ENCODE measurements around the gene RNF168.
A peak's percentile ranks its signal among the peaks of the same experiment; 100 is the strongest.
"Not testable (repeated sequence)": the region's sequence is repeated elsewhere in the genome, so short reads cannot be mapped to it uniquely, and the experiment has no call there.

Gene RNF168

GRCh38 chr3:196514350-196514716, 10.8 kb upstream of the RNF168 start:
- no peak for DNase-seq

GRCh38 chr3:196513697-196514349, 10.3 kb upstream of the RNF168 start:
- no peak for DNase-seq

DNA sequence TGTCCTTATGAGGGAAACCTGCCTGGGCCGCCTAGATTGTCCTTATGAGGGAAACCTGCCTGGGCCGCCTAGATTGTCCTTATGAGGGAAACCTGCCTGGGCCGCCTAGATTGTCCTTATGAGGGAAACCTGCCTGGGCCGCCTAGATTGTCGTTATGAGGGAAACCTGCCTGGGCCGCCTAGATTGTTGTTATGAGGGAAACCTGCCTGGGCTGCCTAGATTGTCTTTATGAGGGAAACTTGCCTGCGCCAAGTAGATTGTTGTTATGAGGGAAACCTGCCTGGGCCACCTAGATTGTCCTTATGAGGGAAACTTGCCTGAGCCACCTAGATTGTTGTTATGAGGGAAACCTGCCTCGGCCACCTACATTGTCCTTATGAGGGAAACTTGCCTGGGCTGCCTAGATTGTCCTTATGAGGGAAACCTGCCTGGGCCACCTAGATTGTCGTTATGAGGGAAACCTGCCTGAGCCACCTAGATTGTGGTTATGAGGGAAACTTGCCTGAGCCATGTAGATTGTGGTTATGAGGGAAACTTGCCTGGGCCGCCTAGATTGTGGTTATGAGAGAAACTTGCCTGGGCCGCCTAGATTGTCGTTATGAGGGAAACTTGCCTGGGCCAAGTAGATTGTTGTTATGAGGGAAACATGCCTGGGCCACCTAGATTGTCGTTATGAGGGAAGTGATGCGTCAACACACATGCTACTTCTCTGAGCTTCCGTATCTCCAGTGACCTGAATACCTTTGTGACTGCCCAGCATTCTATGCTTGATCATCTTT, 8.3 kb upstream of the RNF168 start:
- not testable (repeated sequence) for DNase-seq

DNA sequence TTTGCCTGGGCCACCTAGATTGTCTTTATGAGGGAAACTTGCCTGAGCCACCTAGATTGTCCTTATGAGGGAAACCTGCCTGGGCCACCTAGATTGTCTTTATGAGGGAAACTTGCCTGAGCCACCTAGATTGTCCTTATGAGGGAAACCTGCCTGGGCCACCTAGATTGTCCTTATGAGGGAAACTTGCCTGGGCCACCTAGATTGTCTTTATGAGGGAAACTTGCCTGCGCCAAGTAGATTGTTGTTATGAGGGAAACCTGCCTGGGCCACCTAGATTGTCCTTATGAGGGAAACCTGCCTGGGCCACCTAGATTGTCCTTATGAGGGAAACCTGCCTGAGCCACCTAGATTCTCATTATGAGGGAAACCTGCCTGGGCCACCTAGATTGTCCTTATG, 7.5 kb upstream of the RNF168 start:
- not testable (repeated sequence) for DNase-seq

DNA sequence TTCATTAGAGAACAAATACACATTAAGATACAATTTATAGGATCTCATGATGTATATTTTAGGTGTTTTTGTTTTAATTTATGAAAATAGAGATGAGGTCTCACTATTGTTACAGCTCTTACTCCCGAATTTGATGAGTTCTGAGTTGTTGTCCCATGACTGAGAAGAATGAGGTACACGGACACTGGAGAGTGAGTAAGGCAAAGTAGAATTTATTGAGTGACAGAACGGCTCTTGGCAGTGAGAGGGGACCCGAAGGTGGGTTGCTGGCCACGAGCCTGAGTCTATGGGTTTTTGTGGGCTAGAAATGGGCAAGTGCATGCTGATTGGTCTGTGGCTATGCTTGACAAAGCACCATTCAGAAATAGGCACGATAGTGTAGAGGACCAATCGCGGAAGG, 3.1 kb upstream of the RNF168 start:
- no peak for DNase-seq

DNA sequence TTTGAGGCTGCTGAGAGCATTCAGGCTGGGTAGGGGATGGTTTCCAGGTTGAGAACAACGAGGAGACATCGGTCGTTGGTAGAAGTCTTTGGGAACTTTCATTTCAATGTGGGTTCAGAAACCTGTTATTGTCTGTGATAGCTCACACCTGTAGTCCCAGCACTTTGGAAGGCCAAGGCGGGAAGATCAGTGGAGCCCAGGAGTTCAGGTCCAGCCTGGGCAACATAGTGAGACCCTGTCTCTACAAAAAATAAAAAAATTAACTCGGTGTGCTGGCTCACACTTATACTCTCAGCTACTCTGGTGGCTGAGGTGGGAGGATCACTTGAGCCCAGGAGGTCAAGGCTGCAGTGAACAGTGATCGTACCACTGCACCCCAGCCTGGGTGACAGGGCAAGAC, 988 bp upstream of the RNF168 start:
- no peak for DNase-seq

- not testable (repeated sequence) for DNase-seq
Observed at GRCh38 chr3:196504077-196504398, 470 bp upstream of the RNF168 start.

DNA sequence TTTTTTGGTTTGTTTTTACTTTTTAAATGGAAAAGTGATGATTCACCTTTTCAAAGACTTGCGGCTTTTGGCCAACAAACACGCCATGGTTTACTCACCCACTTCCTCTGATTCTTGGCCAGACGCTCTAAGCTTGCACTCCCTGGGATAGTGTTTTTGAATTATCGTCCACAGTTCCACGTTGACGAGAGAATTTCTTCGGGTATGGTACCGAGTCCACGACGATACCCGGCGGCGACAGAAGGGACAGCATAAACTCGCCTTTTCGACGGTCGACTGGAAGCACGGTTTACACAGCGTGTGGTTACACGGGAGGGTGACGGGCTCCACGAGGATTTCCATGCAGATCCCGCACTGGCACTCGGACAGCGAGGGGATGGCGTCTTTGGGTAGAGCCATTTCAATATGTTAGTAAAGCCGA, 783 bp downstream of the RNF168 start:
- DNase-seq, result peak; percentile 67

- DNase-seq, result no peak
Observed at GRCh38 chr3:196501316-196502044, 2.1 kb downstream of the RNF168 start.

GRCh38 chr3:196499807-196500524, 3.6 kb downstream of the RNF168 start:
- DNase-seq, result peak; percentile 65

- no peak for DNase-seq
Observed at GRCh38 chr3:196499061-196499460, 4.5 kb downstream of the RNF168 start.

DNA sequence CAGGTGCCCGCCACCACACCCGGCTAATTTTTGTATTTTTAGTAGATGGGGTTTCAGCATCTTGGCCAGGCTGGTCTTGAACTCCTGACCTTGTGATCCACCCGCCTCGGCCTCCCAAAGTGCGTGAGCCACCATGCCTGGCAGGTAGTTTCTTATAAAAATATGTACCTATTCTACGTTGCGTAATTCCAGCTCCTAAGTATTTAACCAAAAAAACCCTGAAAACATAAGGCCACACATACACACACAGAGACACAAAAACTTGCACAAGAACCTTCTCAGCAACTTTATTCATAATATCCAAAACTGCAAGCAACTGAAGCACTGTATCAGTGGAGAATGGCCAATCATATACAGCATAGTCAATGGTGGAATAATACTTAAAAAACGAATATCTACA, 5.3 kb downstream of the RNF168 start:
- DNase-seq, result no peak

DNA sequence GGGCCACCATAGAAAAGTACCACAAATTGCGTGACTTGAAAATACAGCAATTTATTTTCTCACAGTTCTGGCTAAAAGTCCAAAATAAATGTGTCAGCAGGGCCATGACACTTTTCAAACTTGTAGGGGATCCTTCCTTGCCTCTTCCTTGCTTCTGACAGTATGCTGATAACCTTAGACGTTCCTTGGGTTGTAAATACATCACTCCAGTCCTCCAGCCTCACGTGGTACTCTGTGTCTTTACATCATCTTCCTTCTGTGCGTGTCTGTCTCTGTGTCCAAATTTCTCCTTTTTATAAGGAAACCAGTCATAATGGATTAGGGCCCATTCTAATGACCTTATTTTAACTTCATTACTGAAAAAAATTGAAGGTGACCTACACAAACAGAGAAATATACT, 7.4 kb downstream of the RNF168 start:
- no peak for DNase-seq

DNA sequence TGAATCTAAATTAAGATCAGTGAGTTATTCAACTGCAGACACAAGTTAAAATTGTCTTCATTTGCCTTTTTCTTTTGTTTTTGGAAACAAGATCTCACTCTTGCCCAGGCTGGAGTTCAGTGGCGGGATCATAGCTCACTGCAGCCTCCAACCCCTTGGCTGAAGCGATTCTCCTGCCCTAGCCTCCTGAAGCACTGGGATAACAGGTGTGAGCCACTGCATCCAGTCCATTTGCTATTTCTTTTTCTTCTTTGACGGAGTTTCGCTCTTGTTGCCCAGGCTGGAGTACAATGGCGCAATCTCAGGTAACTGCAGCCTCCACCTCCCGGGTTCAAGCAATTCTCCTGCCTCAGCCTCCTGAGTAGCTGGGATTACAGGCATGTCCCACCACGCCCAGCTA, 10.3 kb downstream of the RNF168 start:
- DNase-seq, result no peak

DNA sequence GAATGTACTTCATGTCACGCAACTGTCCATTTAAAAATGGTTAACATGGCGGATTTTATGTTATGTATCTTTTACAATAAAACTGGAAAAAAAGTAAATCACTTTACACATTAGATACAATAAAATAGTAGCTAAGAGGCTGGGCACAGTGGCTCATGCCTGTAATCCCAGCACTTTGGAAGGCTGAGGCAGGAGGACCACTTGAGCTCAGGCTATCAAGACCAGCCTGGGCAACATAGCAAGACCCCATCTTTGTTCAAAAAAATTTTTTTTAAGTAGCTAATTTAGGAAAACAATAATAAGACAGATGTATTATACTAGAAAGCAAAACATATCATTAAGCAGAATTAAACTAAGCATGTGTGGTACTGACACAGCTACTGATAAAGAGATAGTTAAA, 11.5 kb downstream of the RNF168 start:
- no peak for DNase-seq

DNA sequence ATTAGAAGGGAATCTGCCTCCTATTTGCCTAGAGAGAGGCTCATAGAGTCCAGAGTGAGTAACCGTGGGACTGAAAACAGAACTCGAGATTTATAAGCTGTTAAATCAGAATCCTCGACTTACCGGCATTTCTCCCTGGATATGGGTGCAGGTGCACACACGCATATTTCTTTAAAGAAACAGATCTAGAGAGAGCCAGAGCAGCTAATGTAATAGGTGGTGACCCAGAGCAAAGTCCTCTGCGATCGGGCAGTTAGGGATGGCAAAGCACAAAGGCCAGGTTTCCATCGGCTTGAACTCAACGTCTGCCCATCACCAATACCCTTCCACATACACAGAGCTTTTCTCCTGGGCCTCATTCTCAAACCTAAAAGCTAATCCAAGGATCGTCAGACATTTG, 13.8 kb downstream of the RNF168 start:
- no peak for DNase-seq

DNA sequence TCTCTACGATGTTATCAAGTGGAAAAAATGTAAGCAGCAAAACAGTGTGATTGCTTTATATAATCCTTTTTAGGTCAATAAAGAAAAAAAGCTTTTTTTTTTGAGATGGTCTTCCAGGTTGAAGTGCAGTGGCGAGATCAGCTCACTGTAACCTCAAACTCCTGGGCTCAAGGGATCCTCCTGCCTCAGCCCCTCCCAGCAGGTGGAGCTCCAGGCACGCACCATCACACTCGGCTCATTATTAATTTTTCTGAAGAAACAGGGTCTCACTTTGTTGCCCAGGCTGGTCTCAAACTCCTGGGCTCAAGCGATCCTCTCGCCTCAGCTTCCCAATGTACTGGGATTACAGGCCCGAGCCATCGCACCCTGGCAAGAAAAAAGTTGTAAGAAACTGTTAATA, 17.3 kb downstream of the RNF168 start:
- peak; percentile 30 for DNase-seq

- DNase-seq, result no peak
Observed at GRCh38 chr3:196477678-196478077, 25.9 kb downstream of the RNF168 start.

GRCh38 chr3:196472286-196472685, 31.3 kb downstream of the RNF168 start:
- DNase-seq, result no peak

DNA sequence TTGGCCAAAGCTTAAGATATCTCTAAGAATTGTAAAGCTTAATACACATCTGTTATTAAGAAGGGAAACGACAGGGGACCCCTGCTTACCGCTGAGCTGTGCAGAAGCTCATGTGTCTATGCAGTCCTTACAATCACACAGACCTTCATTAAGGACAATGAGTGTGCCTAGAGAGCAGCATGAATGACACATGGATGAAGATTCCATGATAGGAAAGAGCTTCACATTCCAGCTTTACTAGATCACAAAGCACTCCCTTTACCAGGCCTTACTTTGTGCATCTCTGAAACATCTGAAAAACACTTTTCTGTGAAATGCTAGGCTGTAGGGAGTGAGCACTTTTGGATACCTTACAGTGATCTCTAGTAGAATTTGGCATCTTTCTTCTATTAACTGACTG, 32.0 kb downstream of the RNF168 start:
- DNase-seq, result no peak

DNA sequence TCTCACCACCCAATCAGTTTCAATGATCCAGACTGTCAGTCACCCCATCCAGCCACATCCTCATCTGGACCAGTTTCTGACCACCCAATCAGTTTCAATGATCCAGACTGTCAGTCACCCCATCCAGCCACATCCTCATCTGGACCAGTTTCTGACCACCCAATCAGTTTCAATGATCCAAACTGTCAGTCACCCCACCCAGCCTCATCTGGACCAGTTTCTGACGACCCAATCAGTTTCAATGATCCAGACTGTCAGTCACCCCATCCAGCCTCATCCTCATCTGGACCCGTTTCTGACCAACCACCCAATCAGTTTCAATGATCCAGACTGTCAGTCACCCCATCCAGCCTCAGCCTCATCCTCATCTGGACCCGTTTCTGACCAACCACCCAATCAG, 33.4 kb downstream of the RNF168 start:
- DNase-seq, result not testable (repeated sequence)

DNA sequence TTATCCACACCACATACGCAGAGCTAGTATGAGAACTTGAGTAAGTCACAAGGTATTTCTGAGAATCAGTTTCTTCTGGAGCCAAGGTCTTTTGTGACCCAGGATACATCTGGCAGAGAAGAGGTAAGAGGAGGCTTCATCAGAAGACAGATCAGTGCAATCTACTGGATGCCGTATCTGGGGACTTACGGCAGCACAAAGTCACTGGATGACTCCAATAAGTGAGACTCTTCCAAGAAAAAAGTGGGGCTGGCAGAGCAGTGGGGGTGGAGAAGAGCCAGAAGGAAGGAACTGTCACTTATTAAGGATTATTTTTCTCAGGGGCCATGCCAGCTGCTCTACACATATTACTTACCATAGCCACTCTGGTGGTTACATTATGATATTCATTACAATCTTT, 39.8 kb downstream of the RNF168 start:
- no peak for DNase-seq

DNA sequence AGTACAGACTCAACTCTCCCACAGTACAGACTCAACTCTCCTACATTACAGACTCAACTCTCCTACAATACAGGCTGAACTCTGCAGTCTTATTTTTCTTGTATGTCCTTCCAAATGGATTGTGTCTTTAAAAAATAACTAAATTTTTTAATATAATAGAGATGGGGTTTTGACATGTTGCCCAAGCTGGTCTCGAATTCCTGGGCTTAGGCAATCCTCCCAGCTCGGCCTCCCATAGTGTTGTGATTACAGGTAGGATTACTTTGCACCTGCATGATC, 40.2 kb downstream of the RNF168 start:
- no peak for DNase-seq
